Astrocyte (in vitro differentiated cells and primary cell): ENCODE measurements around the gene STMN1. TPM values are rescaled to one million over a fixed set of nuclear protein-coding genes. Genes with fewer than 3 reads are reported as not detected.

Experiments used
- DNase-seq: peaks from one replicate; pipeline ENCODE4 v3.0.0-alpha.2; 2010; ENCODE audit warnings: low read depth
- FAIRE-seq: peaks from 2 replicates; lab custom pipeline; 2011; peaks lifted over from hg19 to GRCh38; lab: Jason Lieb, UNC
- H2AFZ ChIP-seq: 2 replicates; pipeline ENCODE4 v1.6.0; 2012; ENCODE audit warnings: low read depth, low read length, inconsistent platforms
- H3K27ac ChIP-seq: 2 replicates; pipeline ENCODE4 v1.5.1; 2011; ENCODE audit warnings: low read depth, low read length, inconsistent platforms
- H3K27me3 ChIP-seq: 2 replicates; pipeline ENCODE4 v1.6.0; 2011; ENCODE audit warnings: low read length, inconsistent platforms; ENCODE audit not compliant: insufficient read depth
- H3K36me3 ChIP-seq: 2 replicates; pipeline ENCODE4 v1.5.1; 2011; ENCODE audit warnings: low read length, inconsistent platforms; ENCODE audit not compliant: insufficient read depth
- H3K4me1 ChIP-seq: 2 replicates; pipeline ENCODE4 v1.5.1; 2011; ENCODE audit warnings: low read length, inconsistent platforms; ENCODE audit not compliant: insufficient read depth
- H3K4me2 ChIP-seq: 2 replicates; pipeline ENCODE4 v1.6.0; 2012; ENCODE audit warnings: low read length, inconsistent platforms
- H3K4me3 ChIP-seq: 2 replicates; pipeline ENCODE4 v1.5.1; 2011; ENCODE audit warnings: low read depth, mild to moderate bottlenecking, low read length, inconsistent platforms; ENCODE audit not compliant: insufficient read depth
- H3K79me2 ChIP-seq: 2 replicates; pipeline ENCODE4 v1.6.0; 2012; ENCODE audit warnings: mild to moderate bottlenecking, low read length, inconsistent platforms; ENCODE audit not compliant: insufficient read depth
- H3K9ac ChIP-seq: 2 replicates; pipeline ENCODE4 v1.6.0; 2012; ENCODE audit warnings: mild to moderate bottlenecking, low read length, inconsistent platforms
- H3K9me3 ChIP-seq: 2 replicates; pipeline ENCODE4 v1.5.1; 2012; ENCODE audit warnings: low read depth, mild to moderate bottlenecking, low read length, inconsistent platforms; ENCODE audit not compliant: insufficient read depth
- H4K20me1 ChIP-seq: 2 replicates; pipeline ENCODE4 v1.6.0; 2012; ENCODE audit warnings: low read length, inconsistent platforms; ENCODE audit not compliant: insufficient read depth
- H3K27ac Mint-ChIP-seq: one replicate; pipeline ENCODE4 v1.8.0; 2021; ENCODE audit warnings: mild to moderate bottlenecking, mixed read lengths; ENCODE audit not compliant: unreplicated experiment
- H3K27me3 Mint-ChIP-seq: one replicate; pipeline ENCODE4 v1.8.0; 2021; ENCODE audit warnings: low read depth, mixed read lengths; ENCODE audit not compliant: unreplicated experiment
- H3K36me3 Mint-ChIP-seq: one replicate; pipeline ENCODE4 v1.8.0; 2021; ENCODE audit warnings: low read depth, mixed read lengths; ENCODE audit not compliant: unreplicated experiment
- H3K4me1 Mint-ChIP-seq: one replicate; pipeline ENCODE4 v1.8.0; 2021; ENCODE audit warnings: low read depth, mixed read lengths; ENCODE audit not compliant: unreplicated experiment
- H3K4me3 Mint-ChIP-seq: one replicate; pipeline ENCODE4 v1.8.0; 2021; ENCODE audit warnings: mild to moderate bottlenecking, moderate library complexity, mixed read lengths; ENCODE audit not compliant: unreplicated experiment
- H3K9me3 Mint-ChIP-seq: one replicate; pipeline ENCODE4 v1.8.0; 2021; ENCODE audit warnings: mild to moderate bottlenecking, mixed read lengths; ENCODE audit not compliant: unreplicated experiment
- CTCF ChIP-seq: IDR thresholded peaks from 2 replicates; pipeline ENCODE4 v1.5.1; 2011; ENCODE audit warnings: low read depth, mild to moderate bottlenecking, inconsistent platforms, low read length, moderate library complexity; ENCODE audit not compliant: insufficient read depth
- EZH2 ChIP-seq: IDR thresholded peaks from 2 replicates; pipeline ENCODE4 v1.6.1; 2012; ENCODE audit warnings: mild to moderate bottlenecking, low read length, inconsistent platforms; ENCODE audit not compliant: insufficient read depth
- total RNA-seq: library from RNA; stranded (reverse); gene quantifications from 2 replicates; pipeline ENCODE4 v1.2.1, GENCODE V29; 2021

The STMN1 gene
- total RNA-seq, 1 donor from 2014 or later = 173 TPM

DNA sequence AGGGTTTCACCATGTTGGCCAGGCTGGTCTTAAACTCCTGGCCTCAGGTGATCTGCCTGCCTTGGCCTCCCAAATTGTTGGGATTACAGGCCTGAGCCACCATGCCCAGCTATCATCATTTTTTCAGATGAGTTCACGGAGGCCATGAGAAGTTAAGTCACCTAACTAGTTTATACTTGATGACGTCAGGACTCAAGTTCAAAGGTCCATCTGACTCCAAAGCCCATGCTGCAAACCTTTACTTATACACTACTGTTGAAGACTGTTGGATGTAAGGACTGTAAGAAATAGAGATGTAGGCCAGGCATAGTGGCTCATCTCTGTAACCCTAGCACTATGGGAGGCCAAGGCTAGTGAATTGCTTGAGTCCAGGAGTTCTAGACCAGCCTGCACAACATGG is 40.8 kb upstream of the STMN1 start:
- H3K4me1 Mint-ChIP-seq = no peaks in the 10 kb centered on the region
- H4K20me1 ChIP-seq = no peaks in the 10 kb centered on the region
- H3K27me3 Mint-ChIP-seq = no peaks in the 10 kb centered on the region
- no peak overlapping the region for H3K27ac Mint-ChIP-seq
- no peaks in the 10 kb centered on the region for H3K79me2 ChIP-seq
- peaks cover 3% of the 10 kb centered on the region for H3K36me3 Mint-ChIP-seq
- no peak for DNase-seq
- H3K4me3 ChIP-seq = no peak overlapping the region
- H3K27ac ChIP-seq = no peak overlapping the region
- H3K9me3 Mint-ChIP-seq = peaks cover 31% of the 10 kb centered on the region
- H3K4me1 ChIP-seq = no peaks in the 10 kb centered on the region
- H3K9ac ChIP-seq = no peak overlapping the region
- H3K4me2 ChIP-seq = no peak overlapping the region
- FAIRE-seq = no peak
- no peaks in the 10 kb centered on the region for H3K27me3 ChIP-seq
- H3K9me3 ChIP-seq = no peaks in the 10 kb centered on the region
- H3K36me3 ChIP-seq = no peaks in the 10 kb centered on the region
- H2AFZ ChIP-seq = no peak overlapping the region
- TF ChIP-seq EZH2 (no peak), CTCF (no peak)
- H3K4me3 Mint-ChIP-seq = no peak overlapping the region

- Mint-ChIP-seq H3K4me3 (no peak overlapping the region), H3K27ac (no peak overlapping the region)
- DNase-seq = no peak
Measured at GRCh38 chr1:25945761-25946160, 39.5 kb upstream of the STMN1 start.

More at GRCh38 chr1:25945761-25946160, 39.5 kb upstream of the STMN1 start:
- no peak overlapping the region for H3K9ac ChIP-seq
- H3K79me2 ChIP-seq = no peaks in the 10 kb centered on the region
- H3K27me3 ChIP-seq = no peaks in the 10 kb centered on the region
- no peaks in the 10 kb centered on the region for H3K27me3 Mint-ChIP-seq
- no peaks in the 10 kb centered on the region for H3K4me1 Mint-ChIP-seq
- FAIRE-seq = no peak
- peaks cover 3% of the 10 kb centered on the region for H3K36me3 Mint-ChIP-seq
- H4K20me1 ChIP-seq = no peaks in the 10 kb centered on the region
- no peak overlapping the region for H3K27ac ChIP-seq
- no peak overlapping the region for H3K4me2 ChIP-seq
- no peaks in the 10 kb centered on the region for H3K4me1 ChIP-seq
- H3K36me3 ChIP-seq = no peaks in the 10 kb centered on the region
- peak overlapping the region; percentile 47 for H2AFZ ChIP-seq
- no peak overlapping the region for H3K4me3 ChIP-seq
- TF ChIP-seq CTCF (no peak), EZH2 (no peak)
- H3K9me3 ChIP-seq = no peaks in the 10 kb centered on the region
- peaks cover 31% of the 10 kb centered on the region for H3K9me3 Mint-ChIP-seq
